Loucy (cell line): ENCODE results near the gene SMG6.
A peak's percentile ranks its signal among the peaks of the same experiment; 100 is the strongest.
"Not testable (repeated sequence)": the region's sequence is repeated elsewhere in the genome, so short reads cannot be mapped to it uniquely, and the experiment has no call there.

ENCODE experiments used
- H2AFZ ChIP-seq: fragments of 200-600 bp; sonication (generic); 2 replicates; pipeline ENCODE4 v1.6.0; 2016; ENCODE audit warnings: antibody characterized with exemption, mild to moderate bottlenecking, low read length, moderate library complexity
- H3F3A ChIP-seq: fragments of 200-600 bp; 2 replicates; pipeline ENCODE4 v1.6.0; 2016; ENCODE audit warnings: antibody characterized with exemption, low read depth, mild to moderate bottlenecking
- H3K27me3 ChIP-seq: fragments of 200-600 bp; sonication (generic); 2 replicates; pipeline ENCODE4 v1.6.1; 2014; ENCODE audit warnings: low read length, mild to moderate bottlenecking; ENCODE audit not compliant: insufficient read depth, poor library complexity, severe bottlenecking
- H3K36me3 ChIP-seq: fragments of 200-600 bp; sonication (generic); 2 replicates; pipeline ENCODE4 v1.6.1; 2016; ENCODE audit warnings: low read length; ENCODE audit not compliant: insufficient read depth
- H3K4me1 ChIP-seq: fragments of 200-600 bp; sonication (generic); 2 replicates; pipeline ENCODE4 v1.5.1; 2014; ENCODE audit warnings: low read length, mild to moderate bottlenecking; ENCODE audit not compliant: insufficient read depth, poor library complexity, severe bottlenecking
- H3K4me2 ChIP-seq: fragments of 200-600 bp; sonication (generic); 2 replicates; pipeline ENCODE4 v1.6.0; 2014; ENCODE audit warnings: antibody characterized with exemption, low read length, low read depth, mild to moderate bottlenecking; ENCODE audit not compliant: poor library complexity, severe bottlenecking
- H3K4me3 ChIP-seq: fragments of 200-600 bp; sonication (generic); 2 replicates; pipeline ENCODE4 v1.5.1; 2014; ENCODE audit warnings: low read length, mild to moderate bottlenecking, mixed read lengths; ENCODE audit not compliant: poor library complexity, severe bottlenecking
- H3K79me2 ChIP-seq: fragments of 200-600 bp; sonication (generic); 2 replicates; pipeline ENCODE4 v1.6.1; 2014; ENCODE audit warnings: low read length; ENCODE audit not compliant: insufficient read depth
- H3K9ac ChIP-seq: fragments of 200-600 bp; sonication (generic); 2 replicates; pipeline ENCODE4 v1.6.0; 2014; ENCODE audit warnings: mild to moderate bottlenecking, low read depth, low read length, moderate library complexity; ENCODE audit not compliant: poor library complexity, severe bottlenecking
- H3K9me2 ChIP-seq: fragments of 200-600 bp; sonication (generic); replicated peaks from 2 replicates; pipeline ENCODE4 v1.6.1; 2016; ENCODE audit warnings: low read depth, low read length, mixed read lengths
- H3K9me3 ChIP-seq: fragments of 200-600 bp; sonication (generic); 2 replicates; pipeline ENCODE4 v1.6.1; 2014; ENCODE audit warnings: mild to moderate bottlenecking, antibody characterized with exemption, low read length, low read depth; ENCODE audit not compliant: insufficient read depth
- H4K20me1 ChIP-seq: fragments of 200-600 bp; sonication (generic); 2 replicates; pipeline ENCODE4 v1.6.0; 2014; ENCODE audit warnings: antibody characterized with exemption, low read length, mild to moderate bottlenecking; ENCODE audit not compliant: insufficient read depth, poor library complexity, severe bottlenecking
- CTCF ChIP-seq: fragments of 200-600 bp; sonication (generic); conservative IDR thresholded peaks from 2 replicates; pipeline ENCODE4 v1.5.1; 2014; ENCODE audit warnings: mild to moderate bottlenecking, antibody characterized with exemption, low read length
- EZH2phosphoT487 ChIP-seq: fragments of 200-600 bp; IDR thresholded peaks from 2 replicates; pipeline ENCODE4 v1.6.1; 2018; ENCODE audit warnings: antibody characterized with exemption, mild to moderate bottlenecking, moderate library complexity, borderline replicate concordance

SMG6 gene

GRCh38 chr17:2263183-2264066 lies 40.2 kb downstream of the SMG6 start:
- H3K79me2 ChIP-seq = peaks cover 68% of the 10 kb centered on the region
- H3K9ac ChIP-seq = peak overlapping the region; percentile 89
- no peaks in the 10 kb centered on the region for H4K20me1 ChIP-seq
- no peaks in the 10 kb centered on the region for H3K27me3 ChIP-seq
- H3K36me3 ChIP-seq = 0 out of 2 replicates have a peak, but pooled peaks cover 5% of the 10 kb centered on the region
- peak overlapping the region; percentile 72 for H3K4me3 ChIP-seq
- H3K4me1 ChIP-seq = peaks cover 90% of the 10 kb centered on the region
- peak overlapping the region; percentile 94 for H3K4me2 ChIP-seq
- no peaks in the 10 kb centered on the region for H3K9me3 ChIP-seq
- peaks cover 41% of the 10 kb centered on the region for H3F3A ChIP-seq
- H3K9me2 ChIP-seq = no peaks in the 10 kb centered on the region
- TF ChIP-seq CTCF = no peak
- no peak for TF ChIP-seq EZH2phosphoT487
- no peak overlapping the region for H2AFZ ChIP-seq

GRCh38 chr17:2262135-2262587 lies 41.4 kb downstream of the SMG6 start:
- TF ChIP-seq EZH2phosphoT487 (no peak), CTCF (no peak)
- Histone ChIP-seq H3K9me3 (no peaks in the 10 kb centered on the region), H4K20me1 (no peaks in the 10 kb centered on the region), H3K27me3 (no peaks in the 10 kb centered on the region), H3K9ac (peak overlapping the region; percentile 89), H3K9me2 (no peaks in the 10 kb centered on the region), H3K79me2 (peaks cover 75% of the 10 kb centered on the region), H3K4me3 (peak overlapping the region; percentile 72), H3K4me1 (peaks cover 91% of the 10 kb centered on the region), H3F3A (peaks cover 34% of the 10 kb centered on the region), H3K4me2 (peak overlapping the region; percentile 94), H3K36me3 (0 out of 2 replicates have a peak, but pooled peaks cover 5% of the 10 kb centered on the region), H2AFZ (no peak overlapping the region)

- H4K20me1 ChIP-seq = no peaks in the 10 kb centered on the region
- TF ChIP-seq EZH2phosphoT487 = no peak
- no peak for TF ChIP-seq CTCF
- peaks cover 5% of the 10 kb centered on the region; the same call in 1 of the 2 replicates for H3K36me3 ChIP-seq
- no peak overlapping the region for H2AFZ ChIP-seq
- no peaks in the 10 kb centered on the region for H3K27me3 ChIP-seq
- H3K79me2 ChIP-seq = peaks cover 82% of the 10 kb centered on the region
- peaks cover 71% of the 10 kb centered on the region for H3K4me1 ChIP-seq
- peak overlapping the region; percentile 86 for H3K4me2 ChIP-seq
- H3K4me3 ChIP-seq = peak overlapping the region; percentile 69
- H3F3A ChIP-seq = peaks cover 15% of the 10 kb centered on the region
- H3K9ac ChIP-seq = peak overlapping the region; percentile 70
- no peaks in the 10 kb centered on the region for H3K9me3 ChIP-seq
- H3K9me2 ChIP-seq = no peaks in the 10 kb centered on the region
Measured at GRCh38 chr17:2259769-2260536, 43.6 kb downstream of the SMG6 start.

- peaks cover 82% of the 10 kb centered on the region for H3K79me2 ChIP-seq
- H2AFZ ChIP-seq, H4K20me1 ChIP-seq, H3K9me2 ChIP-seq, H3K9me3 ChIP-seq, H3K27me3 ChIP-seq: not testable (repeated sequence)
- peaks cover 11% of the 10 kb centered on the region; the same call in 1 of the 2 replicates for H3K36me3 ChIP-seq
- peak overlapping the region; percentile 86 for H3K4me2 ChIP-seq
- H3K4me3 ChIP-seq = peak overlapping the region; percentile 69
- peaks cover 15% of the 10 kb centered on the region for H3F3A ChIP-seq
- H3K9ac ChIP-seq = peak overlapping the region; percentile 70
- H3K4me1 ChIP-seq = peaks cover 64% of the 10 kb centered on the region
Measured at GRCh38 chr17:2258830-2259229, 44.8 kb downstream of the SMG6 start.
